ENCODE data around the gene PTPN7.
A peak's percentile ranks its signal among the peaks of the same experiment; 100 is the strongest.

Gene PTPN7

DNA sequence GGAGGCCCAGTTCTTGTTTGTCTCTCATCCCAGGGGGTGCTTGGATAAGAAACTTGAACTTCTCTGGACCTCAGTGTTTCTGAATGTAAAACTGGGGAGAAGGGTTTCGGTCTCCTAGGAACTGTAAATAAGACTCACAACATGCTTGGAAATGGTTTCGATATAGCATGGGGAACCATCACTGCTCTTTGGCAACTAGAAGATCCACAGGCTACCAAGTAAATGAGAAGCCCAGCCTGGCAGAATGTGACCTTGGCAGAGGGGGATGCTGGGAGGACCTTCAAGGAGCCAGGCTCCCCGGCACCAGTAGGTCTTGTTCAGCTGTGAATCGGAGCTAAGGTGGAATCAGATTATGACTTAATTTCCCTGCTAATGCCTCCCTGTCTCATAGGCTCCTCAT lies 19.6 kb downstream of the PTPN7 start:
- DNase-seq (ENCODE audit: low read depth) = no peak
- TF ChIP-seq, protein P1, sequence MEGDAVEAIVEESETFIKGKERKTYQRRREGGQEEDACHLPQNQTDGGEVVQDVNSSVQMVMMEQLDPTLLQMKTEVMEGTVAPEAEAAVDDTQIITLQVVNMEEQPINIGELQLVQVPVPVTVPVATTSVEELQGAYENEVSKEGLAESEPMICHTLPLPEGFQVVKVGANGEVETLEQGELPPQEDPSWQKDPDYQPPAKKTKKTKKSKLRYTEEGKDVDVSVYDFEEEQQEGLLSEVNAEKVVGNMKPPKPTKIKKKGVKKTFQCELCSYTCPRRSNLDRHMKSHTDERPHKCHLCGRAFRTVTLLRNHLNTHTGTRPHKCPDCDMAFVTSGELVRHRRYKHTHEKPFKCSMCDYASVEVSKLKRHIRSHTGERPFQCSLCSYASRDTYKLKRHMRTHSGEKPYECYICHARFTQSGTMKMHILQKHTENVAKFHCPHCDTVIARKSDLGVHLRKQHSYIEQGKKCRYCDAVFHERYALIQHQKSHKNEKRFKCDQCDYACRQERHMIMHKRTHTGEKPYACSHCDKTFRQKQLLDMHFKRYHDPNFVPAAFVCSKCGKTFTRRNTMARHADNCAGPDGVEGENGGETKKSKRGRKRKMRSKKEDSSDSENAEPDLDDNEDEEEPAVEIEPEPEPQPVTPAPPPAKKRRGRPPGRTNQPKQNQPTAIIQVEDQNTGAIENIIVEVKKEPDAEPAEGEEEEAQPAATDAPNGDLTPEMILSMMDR (conservative IDR thresholded peaks at IDR 0.05; ENCODE audit: low read depth, low read length) = no peak
- no peak overlapping the region for H3K4me3 ChIP-seq (ENCODE audit: low read length)

GRCh38 chr1:202135221-202135721 lies 25.1 kb downstream of the PTPN7 start:
- no peak for DNase-seq (ENCODE audit: low read depth)
- TF ChIP-seq, protein P1 (conservative IDR thresholded peaks at IDR 0.05; ENCODE audit: low read depth, low read length) = peak; percentile 88
- H3K4me3 ChIP-seq (ENCODE audit: low read length) = no peak overlapping the region

DNA sequence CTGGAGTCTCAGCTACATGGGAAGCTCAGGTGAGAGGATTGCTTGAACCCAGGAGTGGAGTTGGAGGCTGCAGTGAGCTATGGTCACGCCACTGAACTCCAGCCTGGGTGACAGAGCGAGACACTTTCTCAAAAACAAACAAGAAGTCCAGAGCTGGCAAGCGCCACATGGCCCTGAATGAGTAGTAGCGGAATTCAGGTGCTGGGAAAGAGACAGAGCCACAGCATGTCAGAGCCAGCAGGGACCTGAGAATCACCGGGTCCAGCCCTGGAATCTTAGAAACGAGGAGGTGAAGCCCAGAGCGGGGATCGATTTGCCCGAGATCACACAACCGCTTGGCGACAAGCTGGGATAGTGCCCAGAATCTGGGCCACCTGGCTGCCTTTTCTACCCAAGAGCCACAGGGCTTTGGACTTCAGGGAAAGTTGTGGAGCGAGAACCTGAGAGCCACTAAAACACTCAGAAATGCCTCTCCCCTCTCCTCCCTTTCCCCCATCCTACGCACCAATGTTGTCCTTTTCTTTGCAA lies 25.7 kb downstream of the PTPN7 start:
- TF ChIP-seq, protein P1 (conservative IDR thresholded peaks at IDR 0.05; ENCODE audit: low read depth, low read length) = no peak

DNA sequence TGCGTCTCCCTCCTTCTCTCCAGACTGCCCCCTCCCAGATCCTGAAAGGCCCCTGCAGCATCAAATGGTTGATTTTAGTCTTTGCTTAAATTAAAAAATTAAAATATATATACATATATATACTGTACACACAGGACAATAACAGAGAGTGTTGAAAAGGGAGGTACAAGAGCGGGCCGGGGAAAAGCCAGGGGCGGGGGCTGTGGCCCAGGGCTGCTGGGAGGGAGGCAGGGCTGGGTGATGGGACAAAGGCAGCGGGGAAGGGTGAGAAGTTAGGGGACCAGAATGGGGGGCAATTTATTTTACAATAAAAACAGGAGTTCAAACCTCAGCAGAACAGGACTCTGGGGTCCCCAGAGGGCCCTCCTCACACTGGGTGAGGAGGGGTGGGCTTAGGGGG lies 26.4 kb downstream of the PTPN7 start:
- no peak for DNase-seq (ENCODE audit: low read depth)
- TF ChIP-seq, protein P1 (conservative IDR thresholded peaks at IDR 0.05; ENCODE audit: low read depth, low read length) = no peak
- H3K4me3 ChIP-seq (ENCODE audit: low read length) = no peak overlapping the region

More for the DNA sequence above, 25.7 kb downstream of the PTPN7 start:
- no peak for DNase-seq (ENCODE audit: low read depth)
- no peak overlapping the region for H3K4me3 ChIP-seq (ENCODE audit: low read length)

DNA sequence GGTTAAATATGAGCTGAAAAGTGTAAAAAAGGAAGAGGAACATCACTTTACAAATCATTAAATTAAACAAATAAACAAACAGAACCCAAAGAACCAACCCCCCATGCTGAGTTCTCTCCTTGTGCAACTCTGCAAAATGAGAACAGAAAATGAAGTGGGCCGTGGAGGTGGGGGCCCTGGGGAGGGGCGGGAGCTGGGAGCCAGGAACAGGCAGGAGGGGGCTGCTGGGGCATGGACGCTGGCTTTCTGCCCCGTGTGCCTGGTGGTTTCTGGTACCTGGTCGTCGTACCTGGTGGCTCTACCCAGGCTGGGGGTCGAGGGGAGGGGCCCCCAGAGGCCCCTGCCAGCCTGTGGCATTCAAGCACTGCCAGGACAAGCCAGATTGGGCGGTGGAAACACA lies 26.9 kb downstream of the PTPN7 start:
- DNase-seq (ENCODE audit: low read depth) = no peak
- TF ChIP-seq, protein P1 (conservative IDR thresholded peaks at IDR 0.05; ENCODE audit: low read depth, low read length) = no peak

GRCh38 chr1:202133001-202133400 lies 27.4 kb downstream of the PTPN7 start:
- no peak for DNase-seq (ENCODE audit: low read depth)
- TF ChIP-seq, protein P1 (conservative IDR thresholded peaks at IDR 0.05; ENCODE audit: low read depth, low read length) = no peak

More for the DNA sequence above, 26.9 kb downstream of the PTPN7 start:
- H3K4me3 ChIP-seq (ENCODE audit: low read length) = no peak overlapping the region

More at GRCh38 chr1:202133001-202133400, 27.4 kb downstream of the PTPN7 start:
- no peak overlapping the region for H3K4me3 ChIP-seq (ENCODE audit: low read length)

Data from retinal pigment epithelial cell (primary cell).